HCT116 (cell line): ENCODE data around the gene SERPINB12. TPM values are rescaled to one million over a fixed set of nuclear protein-coding genes. Genes with fewer than 3 reads are reported as not detected.

ENCODE experiments used
- ATAC-seq: fragments of 200-7000 bp; cut with Tn5 transposase; 2 replicates; pipeline ENCODE4 v1.9.1; 2020; ENCODE audit warnings: mild to moderate bottlenecking, moderate library complexity
- BruUV-seq: library from RNA; stranded (reverse); fragments of 400-500 nt; replicated peaks from 2 replicates; lab custom pipeline; 2021; lab: Mats Ljungman, UMichigan
- CTCF ChIA-PET: fragments of 300-600 bp; sonication (Branson Sonifier 250); formaldehyde crosslinking; loops from one replicate; lab custom pipeline; 2021; ENCODE audit warnings: antibody characterized with exemption; lab: Charles Lee
- POLR2A ChIA-PET: fragments of 300-600, 350-600 bp; sonication (Branson Sonifier 250); formaldehyde crosslinking; loops from one replicate; lab custom pipeline; 2021; ENCODE audit warnings: antibody characterized with exemption; lab: Charles Lee
- RAD21 ChIA-PET, 2 experiments: fragments of 300-600 bp; sonication (Branson Sonifier 250); formaldehyde crosslinking; loops; one replicate each; lab custom pipeline; 2023; ENCODE audit warnings: low total read pairs in 2 of 2; ENCODE audit not compliant: uncharacterized antibody in 2 of 2, unreplicated experiment in 2 of 2, low non-redundant PET in 1 of 2; lab: Charles Lee
- DNase-seq: peaks from one replicate; pipeline ENCODE4 v3.0.0-alpha.2; 2010; ENCODE audit warnings: low read depth, low spot score
- H2AFZ ChIP-seq: fragments of 200-600 bp; shearing (Covaris generic), sonication (generic); 2 replicates; pipeline ENCODE4 v1.6.1; 2017; ENCODE audit warnings: low read depth, mixed run types, mixed read lengths, antibody characterized with exemption, low read length; ENCODE audit not compliant: poor library complexity, severe bottlenecking
- H3K27ac ChIP-seq: 2 replicates; pipeline ENCODE4 v1.5.1; 2012; ENCODE audit warnings: low read depth, low read length
- H3K27me3 ChIP-seq: fragments of 200-600 bp; sonication (generic); 2 replicates; pipeline ENCODE4 v1.6.1; 2016; ENCODE audit warnings: mixed run types, low read length, mixed read lengths; ENCODE audit not compliant: insufficient read depth
- H3K36me3 ChIP-seq, 2 experiments: fragments of 200-500 bp in 1 of 2; fragments of 200-600 bp in 1 of 2; sonication (Bioruptor generic) in 1 of 2; sonication (generic) in 1 of 2; 2 replicates each; pipeline versions ENCODE4 v1.5.1 to v1.6.1; 2014 to 2016; ENCODE audit warnings: low read length in 2 of 2, inconsistent platforms in 1 of 2, mixed read lengths in 1 of 2, mixed run types in 1 of 2; ENCODE audit not compliant: insufficient read depth in 2 of 2, control insufficient read depth in 1 of 2
- H3K4me1 ChIP-seq, 2 experiments: fragments of 200-600 bp in 1 of 2; sonication (generic) in 1 of 2; 2 replicates each; pipeline versions ENCODE4 v1.5.1 to v1.6.1; 2012 to 2017; ENCODE audit warnings: low read length in 2 of 2, inconsistent platforms in 1 of 2, mild to moderate bottlenecking in 1 of 2, mixed read lengths in 1 of 2, mixed run types in 1 of 2, moderate library complexity in 1 of 2; ENCODE audit not compliant: insufficient read depth in 2 of 2, control insufficient read depth in 1 of 2
- H3K4me2 ChIP-seq: fragments of 200-600 bp; sonication (generic); 2 replicates; pipeline ENCODE4 v1.6.1; 2017; ENCODE audit warnings: mixed run types, low read length, mixed read lengths
- H3K4me3 ChIP-seq, 2 experiments: fragments of 200-600 bp in 1 of 2; sonication (generic) in 1 of 2; replicated peaks in 1 of 2; 2 replicates each; pipeline ENCODE4 v1.5.1; 2011 to 2016; ENCODE audit warnings: low read length in 2 of 2, control low read depth in 1 of 2, low read depth in 1 of 2, mild to moderate bottlenecking in 1 of 2, mixed read lengths in 1 of 2, mixed run types in 1 of 2
- H3K79me2 ChIP-seq: fragments of 200-600 bp; sonication (generic); 2 replicates; pipeline ENCODE4 v1.6.1; 2017; ENCODE audit warnings: mild to moderate bottlenecking, mixed run types, low read length, moderate library complexity, mixed read lengths; ENCODE audit not compliant: insufficient read depth
- H3K9ac ChIP-seq: fragments of 200-600 bp; sonication (generic); 2 replicates; pipeline ENCODE4 v1.6.1; 2016; ENCODE audit warnings: low read length, mixed read lengths
- H3K9me2 ChIP-seq: fragments of 200-600 bp; sonication (generic), shearing (Covaris generic); 2 replicates; pipeline ENCODE4 v1.6.1; 2017; ENCODE audit warnings: mixed run types, mild to moderate bottlenecking, moderate library complexity; ENCODE audit not compliant: insufficient read depth
- H3K9me3 ChIP-seq, 2 experiments: fragments of 200-500 bp in 1 of 2; fragments of 200-600 bp in 1 of 2; sonication (Bioruptor generic) in 1 of 2; sonication (generic) in 1 of 2; 2 replicates each; pipeline ENCODE4 v1.6.1; 2014 to 2017; ENCODE audit warnings: low read length in 2 of 2, mixed read lengths in 2 of 2, inconsistent platforms in 1 of 2, low read depth in 1 of 2, mild to moderate bottlenecking in 1 of 2, mixed run types in 1 of 2, moderate library complexity in 1 of 2; ENCODE audit not compliant: control insufficient read depth in 1 of 2, insufficient read depth in 1 of 2
- H4K20me1 ChIP-seq: fragments of 200-600 bp; sonication (generic), shearing (Covaris generic); 2 replicates; pipeline ENCODE4 v1.6.1; 2017; ENCODE audit warnings: mixed run types, mild to moderate bottlenecking, moderate library complexity; ENCODE audit not compliant: insufficient read depth
- CTCF ChIP-seq, 3 experiments: fragments of 200-600 bp in 1 of 3; sonication (generic) in 1 of 3; IDR thresholded peaks in 2 of 3; conservative IDR thresholded peaks in 1 of 3; 2 replicates each; pipeline ENCODE4 v1.5.1; 2012 to 2017; ENCODE audit warnings: low read depth in 2 of 3, low read length in 2 of 3, antibody characterized with exemption in 1 of 3, borderline replicate concordance in 1 of 3, control low read depth in 1 of 3, mild to moderate bottlenecking in 1 of 3, mixed read lengths in 1 of 3, mixed run types in 1 of 3, moderate library complexity in 1 of 3; ENCODE audit not compliant: insufficient read depth in 1 of 3
- EZH2phosphoT487 ChIP-seq: fragments of 200-600 bp; IDR thresholded peaks from 2 replicates; pipeline ENCODE4 v1.6.1; 2018; ENCODE audit warnings: antibody characterized with exemption, borderline replicate concordance
- FOSL1 ChIP-seq: IDR thresholded peaks from 2 replicates; pipeline ENCODE4 v1.6.1; 2012; ENCODE audit warnings: low read depth
- POLR2AphosphoS5 ChIP-seq: IDR thresholded peaks from 2 replicates; pipeline ENCODE4 v1.6.1; 2011; ENCODE audit warnings: mild to moderate bottlenecking, low read depth, low read length, moderate library complexity
- SP1 ChIP-seq: IDR thresholded peaks from 2 replicates; pipeline ENCODE4 v1.6.1; 2012; ENCODE audit warnings: low read depth
- TCF7L2 ChIP-seq: IDR thresholded peaks from 2 replicates; pipeline ENCODE4 v1.7.0; 2011; ENCODE audit warnings: borderline replicate concordance, inconsistent platforms; ENCODE audit not compliant: insufficient read depth, insufficient read length; ENCODE audit errors: extremely low read depth
- ZNF274 ChIP-seq: fragments of 200-500 bp; sonication (Bioruptor generic); IDR thresholded peaks from 2 replicates; pipeline ENCODE4 v1.6.1; 2014; ENCODE audit warnings: mild to moderate bottlenecking, low read depth, low read length, inconsistent platforms
- intact Hi-C: fragments of 100-400 bp; cut with micrococcal nuclease; formaldehyde crosslinking; loops from 2 replicates; pipeline ENCODE4 v1.10.0; 2022
- total RNA-seq: library from RNA; stranded (reverse); gene quantifications from one replicate; pipeline ENCODE4 v1.2.1, GENCODE V29; 2021; ENCODE audit not compliant: unreplicated experiment
- TF ChIP-seq, protein P1 (sequence below): IDR thresholded peaks from 2 replicates; pipeline ENCODE4 v1.6.1; 2011; ENCODE audit warnings: mild to moderate bottlenecking, low read length, moderate library complexity; ENCODE audit not compliant: insufficient replicate concordance; ENCODE audit errors: extremely low read depth
- TF ChIP-seq, protein P2 (sequence below): IDR thresholded peaks from 2 replicates; pipeline ENCODE4 v1.6.1; 2012

The SERPINB12 gene
- total RNA-seq, 1 experiment from 2014 or later, result not detected

DNA sequence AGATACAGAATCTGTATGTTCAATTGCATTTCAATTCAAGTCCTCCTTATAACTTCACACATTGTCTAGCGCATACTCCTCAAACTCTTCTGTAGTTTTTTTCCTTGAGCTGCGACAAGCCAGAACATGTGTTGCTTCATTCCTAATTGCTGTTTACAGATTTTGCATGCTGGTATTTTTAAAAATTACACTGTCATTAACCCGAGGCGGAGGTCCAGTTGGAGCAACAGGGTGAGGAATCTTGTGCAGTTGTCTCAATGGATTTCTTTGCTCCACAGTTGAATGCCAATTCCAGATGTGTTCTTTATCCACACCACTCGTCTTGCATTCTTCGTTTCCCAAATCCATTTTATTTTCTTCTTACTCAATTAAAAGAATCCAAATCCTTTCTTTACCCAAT is 28.6 kb downstream of the SERPINB12 start (continued):
- TF ChIP-seq, protein P1, sequence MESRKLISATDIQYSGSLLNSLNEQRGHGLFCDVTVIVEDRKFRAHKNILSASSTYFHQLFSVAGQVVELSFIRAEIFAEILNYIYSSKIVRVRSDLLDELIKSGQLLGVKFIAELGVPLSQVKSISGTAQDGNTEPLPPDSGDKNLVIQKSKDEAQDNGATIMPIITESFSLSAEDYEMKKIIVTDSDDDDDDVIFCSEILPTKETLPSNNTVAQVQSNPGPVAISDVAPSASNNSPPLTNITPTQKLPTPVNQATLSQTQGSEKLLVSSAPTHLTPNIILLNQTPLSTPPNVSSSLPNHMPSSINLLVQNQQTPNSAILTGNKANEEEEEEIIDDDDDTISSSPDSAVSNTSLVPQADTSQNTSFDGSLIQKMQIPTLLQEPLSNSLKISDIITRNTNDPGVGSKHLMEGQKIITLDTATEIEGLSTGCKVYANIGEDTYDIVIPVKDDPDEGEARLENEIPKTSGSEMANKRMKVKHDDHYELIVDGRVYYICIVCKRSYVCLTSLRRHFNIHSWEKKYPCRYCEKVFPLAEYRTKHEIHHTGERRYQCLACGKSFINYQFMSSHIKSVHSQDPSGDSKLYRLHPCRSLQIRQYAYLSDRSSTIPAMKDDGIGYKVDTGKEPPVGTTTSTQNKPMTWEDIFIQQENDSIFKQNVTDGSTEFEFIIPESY, result no peak
- TF ChIP-seq SP1, result no peak
- TF ChIP-seq CTCF (IDR thresholded peaks at IDR 0.05 in 2 of 3, conservative IDR thresholded peaks at IDR 0.05 in 1 of 3; ENCODE audit: borderline replicate concordance in 1 of 3, insufficient read depth in 1 of 3, low read depth in 2 of 3, low read length in 2 of 3), result no peak

DNA sequence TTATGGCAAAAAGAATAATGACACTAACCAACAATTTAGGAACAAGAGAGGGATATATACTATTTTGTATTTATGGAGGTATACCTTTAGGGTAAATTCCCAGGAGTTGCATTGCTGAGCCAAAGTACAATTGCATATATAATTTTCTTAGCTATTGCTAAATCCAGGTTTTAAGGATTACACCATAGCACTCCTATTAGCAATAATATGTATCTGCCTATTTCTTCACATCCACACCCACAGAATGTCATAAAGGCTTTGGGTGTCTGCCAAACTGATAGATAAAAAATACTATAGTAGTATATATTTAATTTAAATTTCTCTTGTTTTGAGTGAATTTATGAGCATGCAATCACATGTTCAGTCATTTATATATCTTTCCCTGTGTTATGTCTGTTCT is 33.5 kb downstream of the SERPINB12 start:
- BruUV-seq, result no TSS peak
- no peak for ATAC-seq
- H4K20me1 ChIP-seq, result no peaks in the 10 kb centered on the region
- H3K79me2 ChIP-seq, result no peaks in the 10 kb centered on the region
- no peak overlapping the region for H2AFZ ChIP-seq
- H3K4me3 ChIP-seq, result no peak overlapping the region
- no peak for DNase-seq
- POLR2A ChIA-PET, result no interaction called here
- intact Hi-C loops, result loop anchor here (5.0 to 10.0 kb wide), 3 partner anchors 233 to 551 kb away; no protein-coding TSS in a partner anchor
- CTCF ChIA-PET, result no interaction called here
- H3K4me2 ChIP-seq, result no peak overlapping the region
- RAD21 ChIA-PET, result no interaction called here
- no peaks in the 10 kb centered on the region for H3K4me1 ChIP-seq
- no peak overlapping the region for H3K9ac ChIP-seq
- TF ChIP-seq POLR2AphosphoS5, result no peak
- TF ChIP-seq EZH2phosphoT487, result no peak
- TF ChIP-seq FOSL1, result no peak
- no peak for TF ChIP-seq ZNF274
- no peak for TF ChIP-seq TCF7L2
- TF ChIP-seq, protein P2, sequence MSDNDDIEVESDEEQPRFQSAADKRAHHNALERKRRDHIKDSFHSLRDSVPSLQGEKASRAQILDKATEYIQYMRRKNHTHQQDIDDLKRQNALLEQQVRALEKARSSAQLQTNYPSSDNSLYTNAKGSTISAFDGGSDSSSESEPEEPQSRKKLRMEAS, result no peak
- TF ChIP-seq, all 23 proteins: peak for 0
- Histone ChIP-seq H3K9me3 (no peaks in the 10 kb centered on the region), H3K27me3 (no peaks in the 10 kb centered on the region), H3K36me3 (no peaks in the 10 kb centered on the region), H3K27ac (no peak overlapping the region), H3K9me2 (no peaks in the 10 kb centered on the region)
